Measurements from ENCODE around the gene SLC35B1. TPM values are rescaled to one million over a fixed set of nuclear protein-coding genes. Genes with fewer than 3 reads are reported as not detected.

SLC35B1 gene
- total RNA-seq, 4 donors from 2014 or later: 32.4 to 68.5 (median 36.2) TPM

DNA sequence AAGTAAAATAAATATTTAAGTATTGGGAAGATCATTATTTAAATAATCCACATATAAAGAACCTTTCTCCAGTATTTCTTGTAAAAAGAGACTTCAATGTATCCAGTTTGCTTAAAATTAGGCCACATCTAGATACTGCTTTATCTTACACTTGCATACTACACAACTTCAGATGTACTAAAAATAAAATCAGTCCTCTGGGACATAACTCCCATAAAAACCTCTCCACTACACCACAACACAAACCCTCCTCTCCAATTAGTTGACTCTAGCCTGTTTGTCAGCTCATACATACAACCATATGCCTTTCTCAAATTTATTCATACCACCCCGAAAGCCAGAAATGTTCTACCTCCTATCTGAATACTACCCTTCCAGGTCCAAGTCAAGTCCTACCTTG, 51.5 kb downstream of the SLC35B1 start:
- Histone ChIP-seq H3K36me3 (peaks cover 0 to 4% (median 0%) of the 10 kb centered on the region in 3 donors), H3K27me3 (no peaks in the 10 kb centered on the region), H3K4me3 (no peak overlapping the region), H3K27ac (no peak overlapping the region), H3K9me3 (no peaks in the 10 kb centered on the region), H3K4me1 (peaks cover 0 to 30% (median 6%) of the 10 kb centered on the region in 3 donors)
- DNase-seq: no peak
- 28 to 86% methylated on average over 1 of the region's 1 CpG for WGBS, 2 donors
- intact Hi-C loops (cut with DNase I): no loop called here
- TF ChIP-seq CTCF (IDR thresholded peaks at IDR 0.05) (no peak), POLR2A (IDR thresholded peaks at IDR 0.05) (no peak)

Other genes with a start within 250 kb of the SLC35B1 start
- gene NGFR, start 212.7 kb downstream of the SLC35B1 start, total RNA-seq: 1 to 10 TPM; 1.6 to 9.6 (median 4.9) TPM
- 1 to 10 TPM in 2 of 4 donors, under 1 TPM in 2; 0.53 to 3.8 (median 1.5) TPM for gene NXPH3, start 132.1 kb downstream of the SLC35B1 start, total RNA-seq
- 10 to 100 TPM; 18.1 to 67.5 (median 36.5) TPM for gene SPOP, start 29.9 kb downstream of the SLC35B1 start, total RNA-seq
- 1 to 10 TPM; 5.6 to 7.5 (median 6.5) TPM for gene FAM117A, start 56.2 kb upstream of the SLC35B1 start, total RNA-seq
- gene KAT7, start 80.7 kb upstream of the SLC35B1 start, total RNA-seq: 10 to 100 TPM; 22.6 to 32.6 (median 26.6) TPM
- gene TAC4, start 140.1 kb upstream of the SLC35B1 start, total RNA-seq: not detected

Data from esophagus squamous epithelium (tissue), 5 donors.